ENCODE measurements around the gene MPRIP.

MPRIP gene

DNA sequence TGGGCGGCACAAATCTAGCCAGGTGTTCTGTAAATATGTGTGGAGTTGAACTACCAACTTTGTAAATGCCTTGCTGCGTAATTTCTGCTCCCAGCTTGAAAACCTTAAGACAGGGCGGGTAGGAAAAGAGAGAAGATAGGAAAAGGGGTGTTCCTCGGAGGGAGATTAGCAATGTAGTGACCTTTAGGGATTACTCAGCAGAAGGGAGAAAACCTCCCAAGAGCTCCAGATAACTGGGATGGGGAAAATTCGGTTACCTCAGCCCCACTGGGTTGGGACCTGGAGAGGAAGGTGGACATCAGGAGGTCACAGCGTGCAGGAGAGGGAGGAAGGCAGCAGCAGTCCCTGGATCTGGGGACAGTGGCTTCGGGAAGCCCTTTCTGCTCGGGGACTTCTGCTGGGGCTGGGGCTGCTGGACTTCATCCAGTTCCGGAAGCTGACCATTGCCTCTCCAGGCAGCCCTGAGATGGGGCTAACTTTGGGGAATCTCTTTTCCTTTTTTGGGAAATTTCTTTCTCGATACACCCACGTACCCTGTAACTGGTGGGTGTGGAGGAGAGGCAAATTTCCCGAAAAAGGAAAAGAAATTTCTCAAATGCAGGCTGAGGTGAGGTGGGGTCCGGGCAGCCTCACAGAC is 39.2 kb downstream of the MPRIP start:
- DNase-seq (ENCODE audit: low read depth): no peak
- no peak overlapping the region for H3K4me3 ChIP-seq (ENCODE audit: low read depth, low read length)
- TF ChIP-seq CTCF (IDR thresholded peaks at IDR 0.05; ENCODE audit: control insufficient read depth, extremely low read depth, insufficient read depth): no peak

DNA sequence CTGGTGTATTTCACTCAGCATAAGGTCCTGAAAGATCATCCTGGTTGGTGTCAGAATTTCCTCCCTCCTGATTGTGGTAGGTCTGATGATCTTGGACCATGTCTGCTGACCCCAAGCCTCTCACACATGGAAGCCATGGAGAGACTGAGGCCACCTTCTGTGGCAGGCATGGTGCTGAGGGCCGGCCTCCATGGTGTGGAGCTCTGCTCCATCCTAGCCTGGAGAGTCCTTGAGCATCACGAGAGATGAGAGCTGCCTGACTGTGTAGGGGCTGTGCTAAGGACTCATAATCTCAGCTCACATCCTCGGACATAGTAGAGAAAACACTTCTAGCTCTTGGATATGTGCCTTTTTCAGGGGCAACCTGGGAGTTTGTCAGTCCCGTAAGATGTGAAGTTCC is 40.6 kb downstream of the MPRIP start:
- DNase-seq (ENCODE audit: low read depth): no peak
- TF ChIP-seq CTCF (IDR thresholded peaks at IDR 0.05; ENCODE audit: control insufficient read depth, extremely low read depth, insufficient read depth): no peak
- no peak overlapping the region for H3K4me3 ChIP-seq (ENCODE audit: low read depth, low read length)

DNA sequence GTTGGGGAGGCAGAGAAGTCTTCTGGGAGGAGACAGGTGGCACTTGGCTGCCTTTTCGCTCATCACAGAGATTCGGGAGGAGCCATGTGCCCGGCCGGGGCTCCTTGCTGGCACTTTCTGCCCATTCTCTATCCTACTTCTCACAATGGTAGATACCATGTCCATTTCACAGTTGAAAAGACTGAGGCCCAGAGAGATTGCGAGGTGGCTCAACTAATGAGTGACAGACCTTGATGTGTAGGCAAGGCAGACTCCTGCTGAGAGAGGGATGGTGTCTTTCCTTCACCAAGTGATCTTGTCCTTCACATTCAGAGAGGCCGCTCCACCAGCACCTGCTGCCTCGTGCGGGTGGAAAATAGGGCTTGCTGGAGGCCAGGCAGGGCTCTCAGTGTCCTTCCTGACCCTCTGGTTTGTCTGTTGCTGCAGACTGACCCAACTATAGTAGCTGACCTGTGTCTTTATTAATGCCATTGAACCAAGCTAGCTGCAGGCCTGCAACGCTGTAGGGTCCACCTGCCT is 42.1 kb downstream of the MPRIP start:
- no peak for DNase-seq (ENCODE audit: low read depth)
- H3K4me3 ChIP-seq (ENCODE audit: low read depth, low read length): no peak overlapping the region
- TF ChIP-seq CTCF (IDR thresholded peaks at IDR 0.05; ENCODE audit: control insufficient read depth, extremely low read depth, insufficient read depth): no peak

- no peak for DNase-seq (ENCODE audit: low read depth)
- TF ChIP-seq CTCF (IDR thresholded peaks at IDR 0.05; ENCODE audit: control insufficient read depth, extremely low read depth, insufficient read depth): no peak
- no peak overlapping the region for H3K4me3 ChIP-seq (ENCODE audit: low read depth, low read length)
Observed at GRCh38 chr17:17084941-17085340, 42.7 kb downstream of the MPRIP start.

DNA sequence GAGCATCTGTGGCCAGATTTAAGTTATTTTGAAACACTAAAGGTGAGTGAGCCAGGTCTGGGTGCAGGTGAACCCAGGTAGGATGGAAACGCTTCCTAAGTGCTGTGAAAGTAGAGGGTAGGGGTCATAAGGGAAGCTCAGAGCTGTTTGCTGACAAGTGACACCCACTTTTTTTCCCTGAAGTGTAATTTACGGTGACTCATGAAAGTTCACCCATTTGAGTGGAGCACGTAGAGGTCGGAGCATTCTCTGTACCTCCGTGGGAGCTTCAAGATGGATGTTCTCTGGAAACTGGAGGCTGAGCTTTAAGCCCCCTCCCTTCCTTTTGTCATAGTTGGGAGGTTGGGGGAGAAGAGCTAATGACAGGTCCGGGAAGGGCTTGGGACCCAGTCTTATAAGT is 44.3 kb downstream of the MPRIP start:
- H3K4me3 ChIP-seq (ENCODE audit: low read depth, low read length): no peak overlapping the region
- DNase-seq (ENCODE audit: low read depth): no peak
- no peak for TF ChIP-seq CTCF (IDR thresholded peaks at IDR 0.05; ENCODE audit: control insufficient read depth, extremely low read depth, insufficient read depth)

GRCh38 chr17:17087424-17088015 is 45.3 kb downstream of the MPRIP start:
- DNase-seq (ENCODE audit: low read depth): no peak
- H3K4me3 ChIP-seq (ENCODE audit: low read depth, low read length): no peak overlapping the region
- TF ChIP-seq CTCF (IDR thresholded peaks at IDR 0.05; ENCODE audit: control insufficient read depth, extremely low read depth, insufficient read depth): no peak

DNA sequence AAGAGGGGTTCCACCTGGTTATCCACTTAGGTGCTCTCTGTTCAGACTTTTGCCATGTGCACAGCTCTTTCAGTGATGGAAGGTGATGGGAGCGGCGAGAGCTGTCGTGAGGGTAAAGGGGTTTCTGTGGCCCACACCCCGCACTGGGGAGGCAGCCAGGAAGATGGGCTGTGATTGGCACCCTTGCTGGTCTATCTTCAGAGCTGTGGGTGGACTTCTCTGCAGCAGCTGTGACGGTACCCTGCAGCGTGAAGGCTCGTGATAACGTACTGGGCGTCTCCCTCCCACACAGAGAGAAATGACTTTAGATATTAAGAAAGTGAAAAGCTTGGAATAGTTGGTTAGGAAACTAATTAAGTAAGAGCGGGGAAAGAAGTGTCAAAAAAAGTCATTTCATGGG is 45.8 kb downstream of the MPRIP start:
- H3K4me3 ChIP-seq (ENCODE audit: low read depth, low read length): no peak overlapping the region
- DNase-seq (ENCODE audit: low read depth): no peak
- TF ChIP-seq CTCF (IDR thresholded peaks at IDR 0.05; ENCODE audit: control insufficient read depth, extremely low read depth, insufficient read depth): no peak

Data from LNCaP clone FGC (cell line).